ENCODE results near the gene PHF5A.
"Not testable (repeated sequence)": the region's sequence is repeated elsewhere in the genome, so short reads cannot be mapped to it uniquely, and the experiment has no call there.

PHF5A gene

DNA sequence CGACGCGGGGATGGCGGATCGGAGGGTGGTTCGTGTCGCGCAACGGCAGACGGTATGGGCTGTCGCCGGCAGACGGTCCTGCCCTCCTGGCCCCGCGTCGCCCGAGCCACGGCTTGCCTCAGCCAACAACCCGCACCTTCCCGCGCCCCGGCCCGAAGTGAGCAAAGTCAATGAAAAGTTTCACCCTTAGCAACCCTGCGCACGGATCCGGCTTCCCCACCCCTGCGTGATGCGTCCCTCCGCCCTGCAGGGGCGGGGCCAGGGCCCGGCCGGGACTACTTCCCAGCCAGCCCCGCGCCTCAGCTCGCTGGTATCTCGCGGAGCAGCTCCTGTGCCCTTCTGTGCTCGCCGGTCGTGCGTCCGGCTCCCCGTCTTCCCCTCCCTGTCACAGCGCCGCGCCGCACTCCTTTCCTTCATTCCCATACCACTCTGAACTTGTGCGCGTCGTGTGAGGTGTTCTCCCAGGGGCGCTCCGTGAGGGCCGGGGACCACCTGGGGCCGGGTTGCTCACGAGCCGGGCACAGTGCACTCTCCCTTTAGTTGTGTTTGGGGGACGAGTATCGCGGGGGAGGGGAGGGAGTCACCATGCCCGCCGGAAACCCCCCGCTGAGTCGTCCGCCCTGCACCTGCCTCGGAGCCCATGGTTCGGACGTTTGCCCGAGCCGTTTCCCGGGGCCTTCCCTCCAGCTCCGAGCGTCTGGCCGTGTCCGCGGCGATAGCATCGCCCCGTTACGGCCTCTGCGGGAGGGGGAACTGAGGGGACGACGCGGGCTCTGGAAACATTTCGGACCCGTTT is 21.7 kb downstream of the PHF5A start, which contains the start of gene TOB2:
Gene TOB2 (minus strand): TSS at position 163 of the 796 bp plus-strand sequence. CDS start 9,456 bp downstream, outside the sequence.
- FAIRE-seq: no peak

GRCh38 chr22:41446057-41446501 is 22.4 kb downstream of the PHF5A start:
- no peak for FAIRE-seq

DNA sequence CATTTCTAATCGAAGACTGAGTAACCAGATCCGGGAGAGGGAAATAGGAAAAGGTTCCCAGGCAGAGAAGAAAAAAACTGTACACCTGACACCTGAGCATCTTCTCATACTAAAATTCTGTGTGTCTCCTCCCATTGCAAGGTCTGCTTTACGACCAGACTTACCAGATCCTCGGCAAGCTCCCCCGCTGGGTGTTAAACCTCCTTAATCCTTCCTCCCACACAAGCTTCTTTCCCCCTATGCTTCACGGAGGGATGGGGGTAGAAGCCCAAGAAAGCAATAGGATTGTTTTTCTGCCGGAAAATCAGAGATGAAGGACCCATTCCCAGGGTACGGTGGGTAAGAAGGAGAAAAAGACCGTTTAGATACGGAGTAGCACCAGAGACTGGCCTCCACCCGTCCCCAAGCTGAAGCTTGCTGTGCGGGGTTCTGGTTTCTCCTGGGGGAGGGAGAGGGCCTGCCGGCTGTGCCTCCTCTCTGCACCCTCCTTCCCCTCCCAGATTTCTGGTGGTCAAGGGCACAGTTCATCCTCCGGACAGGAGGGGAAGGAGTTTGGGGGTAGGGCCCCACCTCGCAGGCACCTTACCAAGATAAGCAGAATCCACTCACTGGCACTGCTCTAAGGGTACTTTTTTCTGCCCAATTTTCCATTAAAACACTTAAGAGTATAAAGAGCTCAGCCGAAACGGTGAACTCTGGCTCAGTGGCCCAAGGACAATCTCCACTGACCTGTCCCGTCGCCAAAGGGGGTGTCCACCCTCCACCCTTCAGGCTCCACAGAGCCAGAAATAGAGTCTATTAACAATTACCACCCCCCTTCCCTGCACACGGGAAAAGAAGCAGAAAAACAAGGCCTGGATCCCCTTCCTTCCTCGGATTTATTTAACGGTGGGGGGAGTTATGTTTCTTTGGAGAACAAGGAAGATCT is 23.1 kb downstream of the PHF5A start:
- no peak for FAIRE-seq

- FAIRE-seq: no peak
Observed at GRCh38 chr22:41444360-41445128, 23.9 kb downstream of the PHF5A start.

GRCh38 chr22:41442240-41442792 is 26.2 kb downstream of the PHF5A start:
- FAIRE-seq: no peak

DNA sequence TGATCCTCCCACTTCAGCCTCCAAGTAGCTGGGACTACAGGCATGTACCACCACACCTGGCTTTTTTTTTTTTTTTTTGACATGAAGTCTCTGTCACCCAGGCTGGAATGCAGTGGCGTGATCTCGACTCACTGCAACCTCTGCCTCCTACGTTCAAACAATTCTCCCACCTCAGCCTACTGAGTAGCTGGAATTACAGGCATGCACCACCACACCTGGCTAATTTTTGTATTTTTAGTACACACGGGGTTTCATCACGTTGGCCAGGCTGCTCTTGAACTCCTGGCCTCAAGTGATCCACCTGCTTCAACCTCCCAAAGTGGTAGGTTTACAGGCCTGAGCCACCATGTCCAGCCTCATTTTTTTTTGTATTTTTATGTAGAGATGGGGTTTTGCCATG is 28.0 kb downstream of the PHF5A start:
- FAIRE-seq: not testable (repeated sequence)

- FAIRE-seq: no peak
Observed at GRCh38 chr22:41437198-41437597, 31.3 kb downstream of the PHF5A start.

DNA sequence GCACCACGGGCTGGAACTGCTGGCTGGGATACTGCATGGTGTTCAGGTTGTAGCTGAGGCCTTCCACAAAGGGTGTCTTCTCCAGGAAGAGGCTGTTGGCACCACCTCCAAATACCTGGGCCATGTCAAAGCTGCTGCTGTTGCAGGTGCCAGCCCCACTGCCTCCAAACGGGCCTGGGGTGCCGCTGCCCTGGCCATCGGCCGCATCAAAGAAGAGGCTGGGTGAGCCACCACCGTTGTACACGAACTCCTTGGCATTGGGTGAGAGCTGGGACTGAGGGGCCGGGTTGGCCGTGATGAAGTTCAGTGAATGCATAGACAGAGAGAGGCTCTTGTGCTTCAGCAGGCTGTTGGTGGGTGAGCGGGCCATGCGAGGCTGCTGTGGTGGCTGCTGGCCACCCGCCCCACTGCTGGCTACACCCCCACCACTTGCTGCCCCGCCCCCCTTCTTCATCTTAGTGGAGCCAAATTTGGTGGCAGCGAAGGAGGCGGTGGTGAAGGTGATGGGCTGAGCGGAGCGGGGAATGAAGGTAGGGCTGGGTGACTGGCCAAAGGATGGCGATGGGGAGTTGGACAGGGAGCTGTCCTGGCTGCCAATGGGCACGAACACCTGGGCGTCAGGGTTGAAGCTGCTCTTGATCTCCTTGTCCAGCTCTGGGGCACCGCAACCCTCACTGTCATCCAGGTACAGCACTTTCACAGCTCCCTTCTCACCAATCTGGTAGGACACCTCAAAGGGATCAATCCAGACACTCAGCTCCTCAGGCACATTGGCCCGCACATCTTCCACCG is 32.0 kb downstream of the PHF5A start:
- no peak for FAIRE-seq

GRCh38 chr22:41435560-41435959 is 32.9 kb downstream of the PHF5A start:
- no peak for FAIRE-seq

- not testable (repeated sequence) for FAIRE-seq
Observed at GRCh38 chr22:41434361-41435003, 34.0 kb downstream of the PHF5A start.

DNA sequence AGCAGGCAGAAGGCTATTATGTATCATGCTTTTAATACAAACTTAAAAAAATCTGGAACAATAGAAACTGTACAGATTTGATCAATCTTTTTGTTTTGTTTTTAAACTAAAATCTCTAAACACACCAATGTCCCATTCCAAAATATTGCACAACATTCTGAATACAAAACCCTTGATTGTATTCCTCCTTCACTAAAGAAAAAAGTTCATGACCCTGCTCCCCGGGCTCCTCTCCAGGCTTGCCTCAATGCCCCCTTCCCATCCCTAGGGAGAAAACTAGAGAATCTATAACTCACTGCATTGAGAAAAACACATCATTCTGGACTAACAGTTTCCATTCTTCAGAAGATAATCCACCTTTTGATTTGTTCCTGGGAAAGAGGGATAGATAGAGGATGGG is 35.0 kb downstream of the PHF5A start:
- not testable (repeated sequence) for FAIRE-seq

DNA sequence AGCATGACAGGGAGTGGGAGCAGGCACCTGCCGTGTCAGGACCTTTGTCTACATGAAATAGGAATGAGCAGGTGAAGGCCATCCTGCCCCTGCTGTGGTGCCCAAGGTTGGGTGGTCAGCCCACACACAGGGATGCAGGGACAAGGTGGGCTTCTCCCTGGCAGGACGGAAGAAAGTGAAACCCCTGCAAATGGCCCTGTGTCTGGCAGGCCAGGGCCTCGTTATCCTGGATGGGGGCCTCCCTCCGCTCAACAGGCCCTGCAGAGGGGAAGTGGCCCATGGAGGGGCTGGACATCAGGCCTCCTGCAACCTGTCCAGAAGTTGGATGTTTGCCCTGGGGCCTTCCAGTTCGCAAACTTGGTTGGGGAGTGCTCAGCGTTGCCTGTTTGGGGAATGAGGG is 36.8 kb downstream of the PHF5A start:
- no peak for FAIRE-seq

- FAIRE-seq: no peak
Observed at GRCh38 chr22:41429951-41430332, 38.5 kb downstream of the PHF5A start.

DNA sequence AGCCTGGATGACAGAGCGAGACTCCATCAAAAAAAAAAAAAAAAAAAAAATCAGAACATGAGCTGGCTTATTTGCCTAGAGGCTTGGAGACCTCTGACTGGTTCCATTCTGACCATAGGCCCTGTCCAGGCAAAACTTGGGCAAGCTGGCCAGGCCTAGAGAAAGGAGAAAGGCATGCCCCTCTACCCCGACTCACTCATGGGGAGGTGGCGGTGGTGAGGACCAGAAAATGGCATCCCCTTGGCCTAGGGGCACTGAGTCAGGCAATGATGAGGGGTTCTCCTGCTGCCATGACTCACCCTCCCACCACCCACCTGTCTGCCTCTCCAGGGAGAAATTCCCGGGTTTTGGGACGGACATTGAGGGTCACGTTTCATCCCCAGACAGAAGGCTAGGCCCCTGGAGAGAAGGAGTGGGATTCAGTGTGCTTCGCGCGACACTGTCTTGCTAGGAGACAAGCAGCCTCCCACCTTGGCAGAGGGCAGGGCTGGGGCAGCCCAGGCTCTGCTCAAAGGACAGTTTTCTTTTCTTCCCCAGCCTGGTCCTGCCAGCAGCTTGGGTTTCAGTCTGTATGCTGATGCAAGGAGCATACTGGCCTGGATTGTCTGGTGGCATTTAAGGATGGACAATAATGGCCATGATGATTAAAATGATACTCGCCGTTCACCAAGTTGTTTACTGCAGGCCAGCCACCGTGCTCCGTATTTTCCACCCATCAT is 39.1 kb downstream of the PHF5A start:
- no peak for FAIRE-seq

GRCh38 chr22:41425660-41426365 is 42.7 kb downstream of the PHF5A start:
- no peak for FAIRE-seq

- no peak for FAIRE-seq
Observed at GRCh38 chr22:41418717-41419116, 49.8 kb downstream of the PHF5A start.

- no peak for FAIRE-seq
Observed at GRCh38 chr22:41417622-41418390, 50.7 kb downstream of the PHF5A start.

DNA sequence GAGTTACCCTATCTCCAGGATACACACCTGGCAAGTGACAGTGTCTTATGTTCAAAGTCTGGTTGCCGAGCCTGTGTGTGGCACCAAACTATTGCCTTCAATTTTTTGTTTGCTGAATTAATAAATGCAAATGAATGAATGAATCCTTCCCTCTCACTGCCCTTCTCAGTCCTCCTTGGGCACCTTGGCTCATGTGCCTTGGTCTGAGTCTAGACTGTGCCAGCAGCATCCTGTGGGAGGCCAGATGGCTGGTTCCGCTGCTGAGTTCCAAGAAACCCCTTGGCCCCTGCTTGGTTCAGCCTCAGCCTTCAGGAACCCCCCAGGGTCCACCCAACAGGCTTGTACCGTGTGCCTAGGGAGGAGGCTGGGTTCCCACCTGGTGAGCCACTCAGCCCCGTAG is 52.9 kb downstream of the PHF5A start:
- no peak for FAIRE-seq

Data from colon (tissue), 2 donors.